Endothelial cell of umbilical vein (primary cell): ENCODE results near the gene SESN2. TPM values are rescaled to one million over a fixed set of nuclear protein-coding genes. Genes with fewer than 3 reads are reported as not detected.

Experiments used
- BruUV-seq: library from RNA; stranded (reverse); fragments of 400-500 nt; replicated peaks from 2 replicates; lab custom pipeline; 2021; lab: Mats Ljungman, UMichigan
- CTCF ChIA-PET: fragments of 300-600, 350-600 bp; sonication (Branson Sonifier 250); formaldehyde crosslinking; loops from one replicate; lab custom pipeline; 2021; ENCODE audit warnings: antibody characterized with exemption, inconsistent platforms; lab: Charles Lee
- POLR2A ChIA-PET: fragments of 300-600, 350-600 bp; sonication (Branson Sonifier 250); formaldehyde crosslinking; loops from one replicate; lab custom pipeline; 2021; ENCODE audit warnings: antibody characterized with exemption, inconsistent platforms; lab: Charles Lee
- DNase-seq: peaks from one replicate; pipeline ENCODE4 v3.0.0-alpha.2; 2011; ENCODE audit warnings: low read depth, low spot score
- FAIRE-seq: peaks from 2 replicates; lab custom pipeline; 2011; peaks lifted over from hg19 to GRCh38; lab: Jason Lieb, UNC
- H2AFZ ChIP-seq: 2 replicates; pipeline ENCODE4 v1.6.0; 2012; ENCODE audit warnings: low read depth, low read length, control low read depth, inconsistent platforms
- H3K27ac ChIP-seq: 2 replicates; pipeline ENCODE4 v1.5.1; 2011; ENCODE audit warnings: low read depth, mild to moderate bottlenecking, control low read depth, low read length, moderate library complexity; ENCODE audit not compliant: insufficient read depth
- H3K27me3 ChIP-seq, 2 experiments: 2 replicates each; pipeline versions ENCODE4 v1.6.0 to v1.6.1; 2011; ENCODE audit warnings: low read length in 2 of 2, mixed read lengths in 1 of 2; ENCODE audit not compliant: control insufficient read depth in 2 of 2, insufficient read depth in 2 of 2
- H3K36me3 ChIP-seq, 2 experiments: 2 replicates in 1 of 2; 3 replicates in 1 of 2; pipeline ENCODE4 v1.5.1; 2011; ENCODE audit warnings: low read length in 2 of 2, mild to moderate bottlenecking in 1 of 2, moderate library complexity in 1 of 2; ENCODE audit not compliant: control insufficient read depth in 2 of 2, insufficient read depth in 2 of 2; ENCODE audit errors: extremely low read depth in 1 of 2
- H3K4me1 ChIP-seq: 3 replicates; pipeline ENCODE4 v1.5.1; 2011; ENCODE audit warnings: mild to moderate bottlenecking, low read length; ENCODE audit not compliant: control insufficient read depth, insufficient read depth; ENCODE audit errors: extremely low read depth
- H3K4me2 ChIP-seq: 2 replicates; pipeline ENCODE4 v1.6.1; 2011; ENCODE audit warnings: low read length, control low read depth, mixed read lengths; ENCODE audit not compliant: insufficient read depth
- H3K4me3 ChIP-seq, 3 experiments: fragments of 200-600 bp in 1 of 3; sonication (generic), shearing (Covaris generic) in 1 of 3; replicated peaks in 1 of 3; 2 replicates each; pipeline ENCODE4 v1.5.1; 2011 to 2016; ENCODE audit warnings: control low read depth in 3 of 3, low read length in 3 of 3, mild to moderate bottlenecking in 2 of 3, inconsistent platforms in 1 of 3, low read depth in 1 of 3, moderate library complexity in 1 of 3; ENCODE audit not compliant: insufficient read depth in 1 of 3
- H3K79me2 ChIP-seq: 2 replicates; pipeline ENCODE4 v1.6.0; 2012; ENCODE audit warnings: low read length, inconsistent platforms; ENCODE audit not compliant: control insufficient read depth, insufficient read depth
- H3K9ac ChIP-seq: replicated peaks from 2 replicates; pipeline ENCODE3; 2011; ENCODE audit warnings: low read length, control low read depth; ENCODE audit not compliant: insufficient read depth; ENCODE audit errors: extremely low read depth
- H3K9me1 ChIP-seq: replicated peaks from 3 replicates; pipeline ENCODE4 v1.6.0; 2011; ENCODE audit warnings: mild to moderate bottlenecking, low read length; ENCODE audit not compliant: control insufficient read depth, insufficient read depth; ENCODE audit errors: extremely low read depth
- H3K9me3 ChIP-seq: replicated peaks from 2 replicates; pipeline ENCODE4 v1.5.1; 2012; ENCODE audit warnings: low read length, inconsistent platforms; ENCODE audit not compliant: control insufficient read depth, insufficient read depth
- H4K20me1 ChIP-seq: replicated peaks from 2 replicates; pipeline ENCODE3; 2011; ENCODE audit warnings: mild to moderate bottlenecking, low read length; ENCODE audit not compliant: control insufficient read depth, insufficient read depth; ENCODE audit errors: extremely low read depth
- EZH2 ChIP-seq: IDR thresholded peaks from 2 replicates; pipeline ENCODE4 v1.6.1; 2012; ENCODE audit warnings: borderline replicate concordance, low read depth, mild to moderate bottlenecking, moderate library complexity, low read length, inconsistent platforms; ENCODE audit not compliant: severe bottlenecking
- FOS ChIP-seq: IDR thresholded peaks from 2 replicates; pipeline ENCODE4 v1.6.1; 2011; ENCODE audit warnings: mild to moderate bottlenecking, low read length, moderate library complexity, borderline replicate concordance; ENCODE audit not compliant: insufficient read depth
- GATA2 ChIP-seq: IDR thresholded peaks from 2 replicates; pipeline ENCODE4 v1.7.0; 2011; ENCODE audit warnings: low read depth, mild to moderate bottlenecking, moderate library complexity, mixed read lengths, low read length; ENCODE audit not compliant: insufficient read length, insufficient read depth
- JUN ChIP-seq: IDR thresholded peaks from 2 replicates; pipeline ENCODE4 v1.6.1; 2011; ENCODE audit warnings: borderline replicate concordance, low read depth; ENCODE audit not compliant: insufficient read length, insufficient read depth
- MYC ChIP-seq: IDR thresholded peaks from one replicate; pipeline ENCODE4 v1.6.1; 2011; ENCODE audit warnings: mild to moderate bottlenecking, low read depth, low read length
- POLR2A ChIP-seq: IDR thresholded peaks from 2 replicates; pipeline ENCODE4 v1.6.1; 2012; ENCODE audit warnings: low read depth, mild to moderate bottlenecking, control low read depth, low read length
- POLR2AphosphoS5 ChIP-seq: IDR thresholded peaks from 2 replicates; pipeline ENCODE4 v1.6.1; 2012; ENCODE audit warnings: low read depth, mild to moderate bottlenecking, control low read depth, low read length, moderate library complexity; ENCODE audit not compliant: insufficient read depth
- dilution Hi-C: fragments of 300-500 bp; cut with MboI; formaldehyde crosslinking; loops from one replicate; pipeline ENCODE4 v1.15.0; 2019; ENCODE audit warnings: low sequenced_read_pairs; ENCODE audit not compliant: extremely low pct_ligation_motif_present
- intact Hi-C: fragments of 100-400 bp; cut with micrococcal nuclease; formaldehyde crosslinking; loops from one replicate; pipeline ENCODE4 v1.10.0; 2022
- polyA plus RNA-seq, 4 experiments: library from polyadenylated mRNA; depleted of rRNA in 3 of 4; stranded (reverse) in 3 of 4; unstranded in 1 of 4; fragments of >200 nt; gene quantifications; 2 replicates each; pipeline versions ENCODE4 v1.2.1 to v1.2.3, GENCODE V29; 2011 to 2012; ENCODE audit warnings: missing spikeins in 1 of 4
- total RNA-seq: library from RNA; stranded (reverse); gene quantifications from 2 replicates; pipeline ENCODE4 v1.2.3, GENCODE V29; 2021
- TF ChIP-seq, protein P1 (sequence below), 2 donors: IDR thresholded peaks; 1 replicate in 1 of 2; 2 replicates in 1 of 2; pipeline ENCODE4 v1.5.1; 2011; ENCODE audit warnings: low read length in 2 of 2, mild to moderate bottlenecking in 2 of 2, moderate library complexity in 2 of 2, control low read depth in 1 of 2, inconsistent platforms in 1 of 2, low read depth in 1 of 2; ENCODE audit not compliant: insufficient read depth in 1 of 2; ENCODE audit errors: extremely low read depth in 1 of 2
- TF ChIP-seq, protein P2 (sequence below): IDR thresholded peaks from 2 replicates; pipeline ENCODE4 v1.6.1; 2011; ENCODE audit not compliant: insufficient read depth, insufficient read length

Gene SESN2
- total and polyA plus RNA-seq, 2 donors (not counting 3 experiments of a cell fraction or from before 2014, with no cell fraction given) = 11.6 to 13.2 TPM

DNA sequence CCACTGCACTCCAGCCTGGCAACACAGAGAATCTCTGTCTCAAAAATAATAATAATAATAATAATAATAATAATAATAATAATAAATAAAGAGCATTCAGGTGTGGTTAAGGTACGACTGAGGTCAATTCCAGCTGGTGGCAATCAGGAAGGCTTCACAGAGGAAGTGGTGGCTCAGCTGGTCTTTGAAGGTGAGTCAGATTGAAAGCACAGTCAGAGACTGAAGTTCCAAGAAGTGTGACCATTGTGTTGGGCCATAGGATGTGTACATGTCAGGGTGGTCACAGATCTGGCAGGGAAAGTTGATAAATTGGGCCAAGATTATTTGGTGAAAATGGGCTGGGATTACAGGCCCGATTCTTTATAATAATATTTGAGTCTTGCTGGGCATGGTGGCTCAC is 38.5 kb downstream of the SESN2 start:
- intact Hi-C loops = no loop called here
- CTCF ChIA-PET = interaction anchor here (0.8 to 1.6 kb wide), 4 partner anchors 9 to 62 kb away, joined by 3 to 5 read pairs (median 3); partner anchors contain the start of gene MED18
- Histone ChIP-seq H3K9me3 (no peaks in the 10 kb centered on the region), H3K27me3 (peaks cover 0 to 2% of the 10 kb centered on the region in 2 experiments), H2AFZ (no peak overlapping the region), H4K20me1 (no peaks in the 10 kb centered on the region), H3K9ac (no peak overlapping the region), H3K4me1 (no peaks in the 10 kb centered on the region), H3K27ac (no peak overlapping the region), H3K9me1 (no peaks in the 10 kb centered on the region), H3K79me2 (no peaks in the 10 kb centered on the region), H3K36me3 (no peaks in the 10 kb centered on the region), H3K4me2 (no peak overlapping the region), H3K4me3 (no peak overlapping the region)
- no TSS peak for BruUV-seq
- dilution Hi-C loops = no loop called here
- FAIRE-seq (no peak), DNase-seq (no peak)
- TF ChIP-seq EZH2 (no peak), FOS (no peak), MYC (no peak), GATA2 (no peak), POLR2A (no peak), POLR2AphosphoS5 (no peak), JUN (no peak)
- TF ChIP-seq, protein P1, sequence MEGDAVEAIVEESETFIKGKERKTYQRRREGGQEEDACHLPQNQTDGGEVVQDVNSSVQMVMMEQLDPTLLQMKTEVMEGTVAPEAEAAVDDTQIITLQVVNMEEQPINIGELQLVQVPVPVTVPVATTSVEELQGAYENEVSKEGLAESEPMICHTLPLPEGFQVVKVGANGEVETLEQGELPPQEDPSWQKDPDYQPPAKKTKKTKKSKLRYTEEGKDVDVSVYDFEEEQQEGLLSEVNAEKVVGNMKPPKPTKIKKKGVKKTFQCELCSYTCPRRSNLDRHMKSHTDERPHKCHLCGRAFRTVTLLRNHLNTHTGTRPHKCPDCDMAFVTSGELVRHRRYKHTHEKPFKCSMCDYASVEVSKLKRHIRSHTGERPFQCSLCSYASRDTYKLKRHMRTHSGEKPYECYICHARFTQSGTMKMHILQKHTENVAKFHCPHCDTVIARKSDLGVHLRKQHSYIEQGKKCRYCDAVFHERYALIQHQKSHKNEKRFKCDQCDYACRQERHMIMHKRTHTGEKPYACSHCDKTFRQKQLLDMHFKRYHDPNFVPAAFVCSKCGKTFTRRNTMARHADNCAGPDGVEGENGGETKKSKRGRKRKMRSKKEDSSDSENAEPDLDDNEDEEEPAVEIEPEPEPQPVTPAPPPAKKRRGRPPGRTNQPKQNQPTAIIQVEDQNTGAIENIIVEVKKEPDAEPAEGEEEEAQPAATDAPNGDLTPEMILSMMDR (IDR thresholded peaks at IDR 0.05; ENCODE audit: extremely low read depth in 1 of 2, insufficient read depth in 1 of 2, low read depth in 1 of 2, low read length in 2 of 2) = no peak
- TF ChIP-seq, protein P2, sequence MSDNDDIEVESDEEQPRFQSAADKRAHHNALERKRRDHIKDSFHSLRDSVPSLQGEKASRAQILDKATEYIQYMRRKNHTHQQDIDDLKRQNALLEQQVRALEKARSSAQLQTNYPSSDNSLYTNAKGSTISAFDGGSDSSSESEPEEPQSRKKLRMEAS = no peak
- POLR2A ChIA-PET = no interaction called here
